Transverse colon (tissue), 3 donors: ENCODE data around the gene CDON.

Experiments
- POLR2A ChIP-seq: fragments of 450-650 bp; IDR thresholded peaks from one replicate; pipeline ENCODE4 v1.6.1; 2016; ENCODE audit warnings: antibody characterized with exemption, mild to moderate bottlenecking, moderate library complexity
- TF ChIP-seq, protein P1 (sequence below), 5 experiments: fragments of 200-600 bp in 3 of 5; fragments of 450-650 bp in 2 of 5; sonication (generic) in 3 of 5; IDR thresholded peaks; 1 replicate in 2 of 5; 2 replicates in 3 of 5; pipeline ENCODE4 v1.5.1; 2016 to 2017; ENCODE audit warnings: antibody characterized with exemption in 5 of 5, inconsistent platforms in 3 of 5, mild to moderate bottlenecking in 2 of 5, moderate library complexity in 1 of 5

GRCh38 chr11:126035718-126036117 is 26.9 kb downstream of the CDON start:
- TF ChIP-seq, protein P1, sequence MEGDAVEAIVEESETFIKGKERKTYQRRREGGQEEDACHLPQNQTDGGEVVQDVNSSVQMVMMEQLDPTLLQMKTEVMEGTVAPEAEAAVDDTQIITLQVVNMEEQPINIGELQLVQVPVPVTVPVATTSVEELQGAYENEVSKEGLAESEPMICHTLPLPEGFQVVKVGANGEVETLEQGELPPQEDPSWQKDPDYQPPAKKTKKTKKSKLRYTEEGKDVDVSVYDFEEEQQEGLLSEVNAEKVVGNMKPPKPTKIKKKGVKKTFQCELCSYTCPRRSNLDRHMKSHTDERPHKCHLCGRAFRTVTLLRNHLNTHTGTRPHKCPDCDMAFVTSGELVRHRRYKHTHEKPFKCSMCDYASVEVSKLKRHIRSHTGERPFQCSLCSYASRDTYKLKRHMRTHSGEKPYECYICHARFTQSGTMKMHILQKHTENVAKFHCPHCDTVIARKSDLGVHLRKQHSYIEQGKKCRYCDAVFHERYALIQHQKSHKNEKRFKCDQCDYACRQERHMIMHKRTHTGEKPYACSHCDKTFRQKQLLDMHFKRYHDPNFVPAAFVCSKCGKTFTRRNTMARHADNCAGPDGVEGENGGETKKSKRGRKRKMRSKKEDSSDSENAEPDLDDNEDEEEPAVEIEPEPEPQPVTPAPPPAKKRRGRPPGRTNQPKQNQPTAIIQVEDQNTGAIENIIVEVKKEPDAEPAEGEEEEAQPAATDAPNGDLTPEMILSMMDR (IDR thresholded peaks at IDR 0.05): no peak
- TF ChIP-seq POLR2A: no peak
